GM11168 (cell line): ENCODE measurements around the gene SRP54.
"Not testable (repeated sequence)": the region's sequence is repeated elsewhere in the genome, so short reads cannot be mapped to it uniquely, and the experiment has no call there.

ENCODE experiments used
- in situ Hi-C: fragments of 300-500 bp; cut with MboI; formaldehyde crosslinking; loops from one replicate; pipeline ENCODE4 v1.12.0; 2022; ENCODE audit warnings: low sequenced_read_pairs; ENCODE audit not compliant: unreplicated experiment

Gene SRP54

GRCh38 chr14:35046048-35046750, 63.4 kb downstream of the SRP54 start, which contains the start of gene FAM177A1:
TSS of gene FAM177A1 (plus strand) at chr14:35046272. CDS start at chr14:35046464, 192 bp downstream.
- in situ Hi-C loops, result no loop called here

- in situ Hi-C loops, result no loop called here
Measured at GRCh38 chr14:35046751-35047536, 64.2 kb downstream of the SRP54 start.

GRCh38 chr14:35047976-35048513, 65.3 kb downstream of the SRP54 start:
- in situ Hi-C loops, result no loop called here

GRCh38 chr14:35050652-35051051, 67.9 kb downstream of the SRP54 start:
- in situ Hi-C loops, result no loop called here

GRCh38 chr14:35051796-35052195, 69.0 kb downstream of the SRP54 start:
- in situ Hi-C loops, result no loop called here

GRCh38 chr14:35052637-35053036, 69.8 kb downstream of the SRP54 start:
- in situ Hi-C loops, result no loop called here

- in situ Hi-C loops, result not testable (repeated sequence)
Measured at GRCh38 chr14:35061113-35061791, 78.5 kb downstream of the SRP54 start.

GRCh38 chr14:35065731-35066130, 82.9 kb downstream of the SRP54 start:
- in situ Hi-C loops, result not testable (repeated sequence)

- in situ Hi-C loops, result no loop called here
Measured at GRCh38 chr14:35068238-35069012, 85.6 kb downstream of the SRP54 start.

- in situ Hi-C loops, result no loop called here
Measured at GRCh38 chr14:35072226-35072625, 89.4 kb downstream of the SRP54 start.

GRCh38 chr14:35073486-35073885, 90.7 kb downstream of the SRP54 start:
- in situ Hi-C loops, result no loop called here

- in situ Hi-C loops, result no loop called here
Measured at GRCh38 chr14:35078082-35078481, 95.3 kb downstream of the SRP54 start.
